PFSK-1 (cell line): ENCODE data around the gene BAHCC1.

Experiments
- FOXP2 ChIP-seq: optimal IDR thresholded peaks from 2 replicates; pipeline ENCODE3; 2011; ENCODE audit warnings: borderline replicate concordance, control low read depth, inconsistent platforms; ENCODE audit not compliant: insufficient read depth; ENCODE audit errors: extremely low read length, extremely low read depth
- POLR2AphosphoS5 ChIP-seq: IDR thresholded peaks from 2 replicates; pipeline ENCODE4 v1.6.1; 2012; ENCODE audit warnings: low read depth, mild to moderate bottlenecking, control low read depth, low read length, moderate library complexity
- REST ChIP-seq, 2 experiments: IDR thresholded peaks; 2 replicates each; pipeline versions ENCODE4 v1.6.1 to v1.8.0; 2011 to 2012; ENCODE audit warnings: low read depth in 2 of 2, low read length in 2 of 2, control low read depth in 1 of 2, inconsistent platforms in 1 of 2, mild to moderate bottlenecking in 1 of 2, moderate library complexity in 1 of 2; ENCODE audit not compliant: insufficient read depth in 1 of 2
- SIN3A ChIP-seq: IDR thresholded peaks from 2 replicates; pipeline ENCODE4 v1.6.1; 2012; ENCODE audit warnings: mild to moderate bottlenecking, low read length, moderate library complexity, borderline replicate concordance; ENCODE audit not compliant: insufficient read depth

DNA sequence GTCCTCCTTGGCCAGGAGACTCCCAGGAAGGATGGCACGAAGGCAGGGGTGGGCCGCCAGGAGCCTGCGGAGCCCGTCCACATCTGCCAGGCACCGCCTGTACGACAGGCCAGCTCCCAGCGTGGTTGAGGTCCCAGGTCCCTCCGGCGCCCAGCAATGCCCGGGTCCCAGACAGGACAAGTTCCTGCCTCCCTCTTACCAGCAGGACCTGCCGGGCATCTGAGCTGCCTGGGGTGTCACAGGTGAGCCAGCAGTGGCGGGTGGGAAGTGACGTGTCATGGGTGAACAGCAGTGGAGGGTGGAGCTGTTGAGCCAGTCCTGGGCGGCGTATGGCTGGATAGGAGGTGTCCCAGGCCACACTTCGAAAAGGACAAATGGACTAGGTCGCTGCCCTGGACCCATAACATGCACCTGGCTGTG lies 15.7 kb upstream of the BAHCC1 start:
- TF ChIP-seq FOXP2 (no peak), REST (IDR thresholded peaks at IDR 0.05; ENCODE audit: insufficient read depth in 1 of 2, low read depth in 2 of 2, low read length in 2 of 2) (no peak), SIN3A (no peak), POLR2AphosphoS5 (no peak)
